Activated naive CD4-positive, alpha-beta T cell treated with anti-CD3 and anti-CD28 coated beads, Interleukin-2, amount 10 ng/mL, durations not matched to agents 7 days and 5 days (primary cell): Measurements from ENCODE around the gene SNTB2.

ENCODE experiments used
- CTCF ChIA-PET: fragments of 350-600 bp; sonication (Branson Sonifier 250); formaldehyde crosslinking; loops from one replicate; lab custom pipeline; 2021; ENCODE audit warnings: antibody characterized with exemption; lab: Charles Lee
- DNase-seq: peaks from one replicate; pipeline ENCODE4 v3.0.0-alpha.2; 2020
- H3K27ac Mint-ChIP-seq: one replicate; pipeline ENCODE4 v1.8.0; 2021; ENCODE audit warnings: mild to moderate bottlenecking, moderate library complexity, mixed read lengths
- H3K27me3 Mint-ChIP-seq: one replicate; pipeline ENCODE4 v1.8.0; 2021; ENCODE audit warnings: mild to moderate bottlenecking, mixed read lengths
- H3K36me3 Mint-ChIP-seq: one replicate; pipeline ENCODE4 v1.8.0; 2021; ENCODE audit warnings: mixed read lengths
- H3K4me1 Mint-ChIP-seq: one replicate; pipeline ENCODE4 v1.8.0; 2021; ENCODE audit warnings: mixed read lengths
- H3K4me3 Mint-ChIP-seq: one replicate; pipeline ENCODE4 v1.8.0; 2021; ENCODE audit warnings: mild to moderate bottlenecking, moderate library complexity, mixed read lengths
- H3K9me3 Mint-ChIP-seq: one replicate; pipeline ENCODE4 v1.8.0; 2021; ENCODE audit warnings: mixed read lengths

The SNTB2 gene

DNA sequence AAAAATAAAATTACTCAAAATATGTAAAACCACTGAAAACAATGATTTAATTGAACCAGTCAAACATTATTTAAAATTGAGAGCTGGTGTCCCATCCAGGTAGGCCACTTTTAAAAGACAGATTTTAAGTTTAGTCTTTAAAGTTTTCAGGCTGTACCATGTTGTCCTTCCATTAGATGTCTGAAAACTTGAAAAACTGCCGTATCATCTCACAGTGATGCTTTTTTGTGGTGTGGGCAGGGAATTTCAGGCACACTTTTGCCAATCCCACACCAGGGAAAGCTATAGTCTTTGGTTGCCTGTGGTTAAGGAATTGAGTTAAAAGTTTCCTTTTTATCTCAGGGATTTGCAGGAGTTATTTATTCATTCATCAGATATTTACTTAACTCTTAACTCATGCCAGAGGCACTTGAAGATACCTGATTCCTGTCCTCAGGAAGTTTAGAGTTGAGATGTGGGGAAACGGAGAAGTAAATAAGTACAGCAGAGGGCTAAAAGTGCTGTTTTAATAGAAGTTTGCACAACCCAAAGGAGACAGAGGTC, 3.2 kb downstream of the SNTB2 start:
- CTCF ChIA-PET, result interaction anchor here (0.8 to 1.5 kb wide), 2 partner anchors 95 to 356 kb away, joined by 3 read pairs; no protein-coding TSS in a partner anchor
- no peak for DNase-seq
- peaks cover 41% of the 10 kb centered on the region for H3K4me1 Mint-ChIP-seq
- no peak overlapping the region for H3K27ac Mint-ChIP-seq
- peaks cover 4% of the 10 kb centered on the region for H3K27me3 Mint-ChIP-seq
- no peaks in the 10 kb centered on the region for H3K9me3 Mint-ChIP-seq
- H3K36me3 Mint-ChIP-seq, result peaks cover 4% of the 10 kb centered on the region
- H3K4me3 Mint-ChIP-seq, result no peak overlapping the region

DNA sequence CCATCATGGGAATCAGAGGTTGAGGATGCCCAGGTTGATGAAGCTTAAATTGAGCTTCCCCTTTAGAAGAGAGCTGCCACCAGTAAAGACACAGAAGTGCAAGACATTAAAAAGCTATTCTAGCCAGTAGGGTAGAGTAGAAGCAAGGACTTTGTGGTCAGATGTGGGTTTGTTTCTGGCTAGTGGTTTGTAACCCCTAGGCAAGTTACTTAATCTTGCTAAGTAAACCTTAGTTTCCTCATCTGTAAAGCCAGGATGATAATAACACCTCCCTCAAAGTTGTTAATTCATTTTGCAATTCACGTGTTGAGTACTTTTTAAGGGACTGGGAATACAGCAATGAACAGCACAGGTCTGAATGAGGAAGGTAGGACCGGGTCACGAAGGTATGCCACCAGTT, 3.6 kb downstream of the SNTB2 start:
- CTCF ChIA-PET, result interaction anchor here (0.8 to 1.5 kb wide), 3 partner anchors 40 to 355 kb away, joined by 3 read pairs; no protein-coding TSS in a partner anchor
- peaks cover 4% of the 10 kb centered on the region for H3K36me3 Mint-ChIP-seq
- H3K9me3 Mint-ChIP-seq, result no peaks in the 10 kb centered on the region
- peaks cover 41% of the 10 kb centered on the region for H3K4me1 Mint-ChIP-seq
- H3K4me3 Mint-ChIP-seq, result no peak overlapping the region
- H3K27me3 Mint-ChIP-seq, result peaks cover 4% of the 10 kb centered on the region
- no peak overlapping the region for H3K27ac Mint-ChIP-seq
- no peak for DNase-seq

DNA sequence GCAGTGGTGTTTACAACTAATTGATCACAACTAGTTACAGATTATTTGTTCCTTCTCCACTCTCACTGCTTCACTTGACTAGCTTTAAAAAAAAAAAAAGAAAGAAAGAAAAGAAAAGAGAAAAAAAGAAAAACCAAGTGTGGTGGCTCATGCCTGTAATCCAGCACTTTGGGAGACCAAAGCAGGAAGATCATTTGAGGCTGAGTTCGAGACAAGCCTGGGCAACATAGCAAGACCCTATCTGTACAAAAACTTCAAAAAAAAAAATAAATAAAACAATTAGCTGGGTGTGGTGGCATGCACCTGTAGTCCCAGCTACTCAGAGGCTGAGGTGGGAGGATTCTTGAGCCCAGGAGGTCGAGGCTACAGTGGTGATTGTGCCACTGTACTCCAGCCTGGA, 4.2 kb downstream of the SNTB2 start:
- Mint-ChIP-seq H3K36me3 (peaks cover 4% of the 10 kb centered on the region), H3K4me3 (no peak overlapping the region), H3K27ac (no peak overlapping the region), H3K4me1 (peaks cover 37% of the 10 kb centered on the region), H3K9me3 (no peaks in the 10 kb centered on the region), H3K27me3 (peaks cover 4% of the 10 kb centered on the region)
- CTCF ChIA-PET, result interaction anchor here (1.1 to 1.5 kb wide), 2 partner anchors 41 to 94 kb away, joined by 3 read pairs; no protein-coding TSS in a partner anchor
- no peak for DNase-seq

DNA sequence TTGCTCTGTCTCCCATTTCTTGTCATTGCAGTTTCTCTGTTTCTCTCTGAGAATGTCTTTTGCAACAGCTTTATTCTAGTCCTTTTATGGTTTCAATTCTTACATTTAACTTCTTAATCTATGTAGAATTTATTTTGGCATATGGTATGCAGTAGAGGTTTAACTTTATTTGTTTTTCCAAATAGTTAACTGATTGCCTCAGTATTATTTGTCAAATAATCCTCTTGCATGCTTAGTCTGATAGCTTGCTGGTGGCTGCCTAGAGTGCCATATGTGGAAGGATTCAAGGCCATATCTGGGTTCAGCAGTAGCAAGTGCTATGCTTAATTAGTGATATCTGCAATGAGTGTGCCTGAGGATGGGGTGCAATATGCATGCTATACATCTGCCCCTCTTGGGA, 6.9 kb downstream of the SNTB2 start:
- Mint-ChIP-seq H3K27me3 (no peaks in the 10 kb centered on the region), H3K9me3 (no peaks in the 10 kb centered on the region), H3K4me3 (no peak overlapping the region), H3K27ac (no peak overlapping the region), H3K4me1 (peaks cover 21% of the 10 kb centered on the region), H3K36me3 (peaks cover 5% of the 10 kb centered on the region)
- CTCF ChIA-PET, result no interaction called here
- no peak for DNase-seq

DNA sequence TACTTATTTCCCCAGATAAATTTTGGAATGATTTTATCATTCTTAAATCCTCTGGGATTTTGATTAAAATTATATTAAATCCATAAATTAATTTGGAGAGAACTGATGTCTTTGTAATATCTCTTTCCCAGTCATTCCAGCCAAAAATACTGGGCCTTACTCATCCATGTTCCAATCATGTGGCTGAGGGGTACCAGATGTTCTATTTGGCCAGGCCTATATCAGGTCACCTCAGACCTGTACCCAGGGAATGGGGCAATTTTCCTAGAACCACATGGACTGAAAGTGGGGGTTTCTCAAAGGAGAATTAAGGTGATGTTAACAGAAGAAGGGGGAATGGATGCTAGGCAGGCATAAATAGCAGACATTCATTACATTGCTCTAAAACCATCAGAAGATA, 7.5 kb downstream of the SNTB2 start:
- H3K9me3 Mint-ChIP-seq, result no peaks in the 10 kb centered on the region
- H3K27me3 Mint-ChIP-seq, result no peaks in the 10 kb centered on the region
- peaks cover 5% of the 10 kb centered on the region for H3K36me3 Mint-ChIP-seq
- no peak for DNase-seq
- H3K4me1 Mint-ChIP-seq, result peaks cover 16% of the 10 kb centered on the region
- no peak overlapping the region for H3K27ac Mint-ChIP-seq
- H3K4me3 Mint-ChIP-seq, result no peak overlapping the region
- CTCF ChIA-PET, result no interaction called here

DNA sequence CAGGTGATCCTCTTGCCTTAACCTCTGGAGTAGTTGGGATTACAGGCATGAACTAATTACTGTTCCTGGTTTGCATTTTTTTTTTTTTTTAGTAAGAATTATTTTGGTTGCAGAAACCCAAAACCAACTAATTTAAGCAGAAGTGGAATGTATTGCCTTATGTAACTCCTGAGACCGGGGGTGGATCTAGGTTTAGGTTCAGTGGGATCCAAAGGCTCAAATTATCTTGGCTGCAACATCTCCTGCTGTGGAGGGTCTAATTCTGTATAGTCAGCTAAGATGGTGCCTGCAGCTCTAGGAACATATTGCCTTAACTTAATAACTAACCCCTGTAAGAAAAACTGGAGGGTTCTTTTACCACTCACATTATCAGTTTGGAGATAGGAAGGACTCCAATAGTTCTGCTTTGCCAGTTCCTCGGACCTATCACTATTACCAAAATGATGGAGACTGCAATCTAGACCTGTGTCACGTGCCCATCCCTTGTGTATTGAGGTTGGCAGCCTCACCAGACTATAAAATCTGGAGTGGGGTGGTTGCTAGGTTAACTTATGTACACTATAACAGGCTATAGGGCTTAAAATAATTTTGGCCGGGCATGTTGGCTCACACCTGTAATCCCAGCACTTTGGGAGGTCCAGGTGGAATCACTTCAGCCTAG, 8.5 kb downstream of the SNTB2 start:
- Mint-ChIP-seq H3K36me3 (peaks cover 5% of the 10 kb centered on the region), H3K4me1 (peaks cover 6% of the 10 kb centered on the region), H3K4me3 (no peak overlapping the region), H3K9me3 (no peaks in the 10 kb centered on the region), H3K27ac (no peak overlapping the region), H3K27me3 (no peaks in the 10 kb centered on the region)
- DNase-seq, result no peak
- CTCF ChIA-PET, result no interaction called here

DNA sequence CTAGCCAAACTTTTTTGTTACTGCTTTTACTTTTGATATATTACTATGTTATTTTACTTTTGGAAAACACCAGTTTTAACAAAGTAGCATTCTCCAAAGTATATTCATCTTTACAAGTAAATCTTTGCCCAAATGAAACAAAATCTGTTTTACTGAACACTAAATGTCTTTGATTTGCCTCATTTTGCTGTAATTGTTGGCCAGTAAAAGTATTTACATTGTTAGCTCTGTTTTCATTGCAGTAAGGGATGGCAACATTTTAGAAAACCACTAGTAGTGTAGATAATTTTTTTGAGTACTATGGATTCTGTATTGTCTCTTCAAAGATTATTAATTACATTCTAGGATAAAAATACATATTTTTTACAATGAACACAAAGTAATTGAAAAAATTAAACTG, 10.6 kb downstream of the SNTB2 start:
- H3K27ac Mint-ChIP-seq, result no peak overlapping the region
- H3K36me3 Mint-ChIP-seq, result peaks cover 1% of the 10 kb centered on the region
- DNase-seq, result no peak
- CTCF ChIA-PET, result no interaction called here
- no peaks in the 10 kb centered on the region for H3K9me3 Mint-ChIP-seq
- H3K4me1 Mint-ChIP-seq, result no peaks in the 10 kb centered on the region
- no peaks in the 10 kb centered on the region for H3K27me3 Mint-ChIP-seq
- H3K4me3 Mint-ChIP-seq, result no peak overlapping the region

DNA sequence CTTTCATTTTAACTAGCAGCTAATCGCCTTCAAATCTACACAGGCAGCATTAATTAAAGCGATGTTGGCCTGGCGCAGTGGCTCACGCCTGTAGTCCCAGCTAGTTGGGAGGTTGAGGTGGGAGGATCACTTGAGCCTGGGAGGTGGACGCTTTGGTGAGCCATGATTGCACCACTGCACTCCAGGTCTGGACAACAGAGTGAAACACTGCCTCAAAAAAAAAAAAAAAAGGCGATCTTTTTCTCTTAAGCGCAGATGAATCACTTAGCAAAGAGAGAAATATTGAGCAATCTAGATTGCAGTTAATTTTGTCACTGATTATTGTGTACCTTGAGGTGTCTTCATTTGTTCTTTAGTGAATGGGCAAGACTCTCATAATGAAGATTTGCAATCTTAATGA, 12.4 kb downstream of the SNTB2 start:
- H3K27me3 Mint-ChIP-seq, result no peaks in the 10 kb centered on the region
- peaks cover 1% of the 10 kb centered on the region for H3K36me3 Mint-ChIP-seq
- CTCF ChIA-PET, result no interaction called here
- H3K4me3 Mint-ChIP-seq, result no peak overlapping the region
- DNase-seq, result no peak
- peaks cover 3% of the 10 kb centered on the region for H3K4me1 Mint-ChIP-seq
- no peaks in the 10 kb centered on the region for H3K9me3 Mint-ChIP-seq
- no peak overlapping the region for H3K27ac Mint-ChIP-seq

DNA sequence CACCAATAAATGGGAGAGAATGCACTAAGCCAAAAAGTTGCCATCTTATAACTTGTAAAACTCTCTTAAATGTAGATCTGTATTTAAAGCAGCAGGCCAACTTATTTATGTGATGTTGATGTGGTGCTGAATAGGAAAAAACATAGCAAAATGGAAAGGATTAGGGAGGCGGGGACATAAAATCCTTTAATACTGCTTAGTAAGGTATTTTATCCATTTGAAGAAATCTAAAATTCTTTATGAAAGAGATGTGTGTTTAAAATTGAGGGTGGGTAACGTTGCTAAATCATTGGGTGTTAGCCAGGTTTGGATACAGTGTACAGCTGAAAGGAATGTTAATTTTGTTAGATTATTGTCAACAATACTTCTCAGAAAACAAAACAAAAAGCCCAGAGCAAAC, 14.3 kb downstream of the SNTB2 start:
- H3K36me3 Mint-ChIP-seq, result peaks cover 1% of the 10 kb centered on the region
- peaks cover 12% of the 10 kb centered on the region for H3K4me1 Mint-ChIP-seq
- CTCF ChIA-PET, result no interaction called here
- no peaks in the 10 kb centered on the region for H3K27me3 Mint-ChIP-seq
- H3K9me3 Mint-ChIP-seq, result no peaks in the 10 kb centered on the region
- DNase-seq, result no peak
- no peak overlapping the region for H3K4me3 Mint-ChIP-seq
- no peak overlapping the region for H3K27ac Mint-ChIP-seq

DNA sequence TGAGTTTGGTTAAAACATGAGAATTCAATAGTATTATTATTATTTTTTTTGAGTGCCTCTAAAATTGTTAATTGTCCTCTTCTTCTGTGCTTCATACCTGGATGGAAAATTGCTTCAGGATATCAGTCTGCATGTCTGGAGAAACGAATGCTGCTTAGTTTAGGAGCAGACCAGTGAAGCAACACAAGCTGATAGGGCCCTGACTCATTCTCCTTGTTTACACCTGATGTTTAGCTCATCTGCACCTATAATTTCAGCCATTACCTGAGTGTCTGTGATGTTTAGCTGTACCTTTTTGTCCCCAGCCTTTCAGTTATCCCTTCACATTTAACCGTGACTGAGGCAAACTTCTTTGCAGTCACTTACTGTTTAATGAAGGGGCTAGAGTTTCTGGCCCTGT, 14.8 kb downstream of the SNTB2 start:
- Mint-ChIP-seq H3K4me3 (no peak overlapping the region), H3K27me3 (no peaks in the 10 kb centered on the region), H3K27ac (no peak overlapping the region), H3K36me3 (peaks cover 1% of the 10 kb centered on the region), H3K4me1 (peaks cover 12% of the 10 kb centered on the region), H3K9me3 (no peaks in the 10 kb centered on the region)
- no peak for DNase-seq
- CTCF ChIA-PET, result no interaction called here

DNA sequence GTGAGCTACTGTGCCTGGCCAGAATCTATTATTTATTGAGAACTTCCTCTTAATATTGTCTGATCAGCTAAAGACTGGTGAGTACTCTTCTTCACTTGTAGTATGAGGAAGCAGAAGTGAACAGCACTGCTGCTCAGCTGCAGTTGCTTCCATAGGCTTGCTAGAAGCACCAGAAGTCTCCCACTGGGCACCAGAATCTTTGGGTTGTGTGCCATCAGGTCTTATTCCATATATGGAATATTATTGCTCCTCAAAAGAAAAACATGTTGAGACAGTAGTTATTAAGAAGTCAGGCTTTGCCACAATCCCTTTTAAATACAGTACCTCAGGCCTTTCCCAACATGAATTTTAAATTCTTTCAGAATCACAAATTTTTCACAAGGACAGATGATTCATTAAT, 17.2 kb downstream of the SNTB2 start:
- H3K27ac Mint-ChIP-seq, result peak overlapping the region; percentile 62
- CTCF ChIA-PET, result interaction anchor here (0.6 kb wide), 1 partner anchor 123 kb away, joined by 4 read pairs; no protein-coding TSS in a partner anchor
- DNase-seq, result no peak
- H3K4me3 Mint-ChIP-seq, result no peak overlapping the region
- no peaks in the 10 kb centered on the region for H3K9me3 Mint-ChIP-seq
- no peaks in the 10 kb centered on the region for H3K36me3 Mint-ChIP-seq
- H3K4me1 Mint-ChIP-seq, result peaks cover 12% of the 10 kb centered on the region
- no peaks in the 10 kb centered on the region for H3K27me3 Mint-ChIP-seq

DNA sequence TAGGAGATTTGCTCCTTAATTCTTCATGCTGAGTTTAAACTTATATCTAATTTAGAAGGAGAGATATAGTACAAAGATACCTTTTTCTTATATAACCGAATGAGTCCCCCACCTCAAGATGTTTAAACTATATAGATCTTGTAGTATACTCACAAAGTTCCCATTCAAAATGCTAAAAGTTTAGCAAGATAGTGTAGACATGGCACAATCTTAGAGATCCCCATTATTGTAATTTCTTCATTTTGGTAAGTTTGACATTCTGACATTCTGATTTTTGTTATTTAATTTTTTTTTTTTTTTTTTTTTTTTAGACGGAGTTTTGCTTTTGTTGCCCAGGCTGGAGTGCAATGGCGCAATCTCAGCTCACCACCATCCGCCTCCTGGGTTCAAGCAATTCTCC, 22.8 kb downstream of the SNTB2 start:
- no peaks in the 10 kb centered on the region for H3K36me3 Mint-ChIP-seq
- no peaks in the 10 kb centered on the region for H3K9me3 Mint-ChIP-seq
- H3K27me3 Mint-ChIP-seq, result no peaks in the 10 kb centered on the region
- DNase-seq, result no peak
- CTCF ChIA-PET, result no interaction called here
- H3K4me3 Mint-ChIP-seq, result no peak overlapping the region
- H3K27ac Mint-ChIP-seq, result no peak overlapping the region
- H3K4me1 Mint-ChIP-seq, result peaks cover 5% of the 10 kb centered on the region

DNA sequence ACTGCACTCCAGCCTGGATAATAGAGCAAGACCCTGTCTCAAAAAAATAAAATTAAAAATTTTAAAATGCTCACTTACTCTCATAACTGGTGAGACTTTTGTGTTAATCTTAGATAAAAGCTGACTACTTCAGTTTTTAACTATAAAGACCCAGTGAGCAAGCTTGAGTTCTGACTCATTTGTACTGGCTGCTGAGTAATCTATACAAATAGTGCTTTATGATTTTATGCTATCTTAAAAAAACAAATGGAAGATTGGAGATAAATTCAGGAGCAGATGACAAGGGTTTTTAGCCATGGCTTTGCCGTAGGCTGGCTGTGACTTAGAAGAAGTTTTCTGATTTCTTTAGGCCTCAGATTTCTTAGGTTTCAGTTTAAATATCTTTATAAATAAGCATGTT, 30.5 kb downstream of the SNTB2 start:
- no peak overlapping the region for H3K27ac Mint-ChIP-seq
- DNase-seq, result no peak
- H3K27me3 Mint-ChIP-seq, result no peaks in the 10 kb centered on the region
- H3K4me1 Mint-ChIP-seq, result no peaks in the 10 kb centered on the region
- H3K4me3 Mint-ChIP-seq, result no peak overlapping the region
- H3K9me3 Mint-ChIP-seq, result no peaks in the 10 kb centered on the region
- H3K36me3 Mint-ChIP-seq, result no peaks in the 10 kb centered on the region
- CTCF ChIA-PET, result interaction anchor here (1.1 kb wide), 1 partner anchor 95 kb away, joined by 3 read pairs; no protein-coding TSS in a partner anchor

DNA sequence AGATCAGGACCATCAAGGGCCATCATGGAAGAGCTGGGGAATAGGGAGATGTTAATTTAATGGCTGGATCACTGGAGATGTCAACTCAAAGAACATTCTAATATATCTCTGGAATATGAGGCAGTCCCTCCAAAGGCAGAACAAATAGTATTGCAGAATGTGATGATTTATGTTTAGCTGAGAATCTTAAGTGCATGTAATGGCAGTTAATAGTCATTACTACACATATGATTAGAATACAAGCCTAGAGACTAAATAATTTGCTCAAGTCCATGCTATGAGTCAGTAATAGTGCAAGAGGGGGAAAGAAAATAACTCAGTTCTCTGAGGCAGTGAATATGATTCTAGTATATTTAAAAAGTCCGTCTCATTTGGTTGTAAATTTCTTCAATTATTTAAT, 32.3 kb downstream of the SNTB2 start:
- Mint-ChIP-seq H3K9me3 (no peaks in the 10 kb centered on the region), H3K4me3 (no peak overlapping the region), H3K27me3 (no peaks in the 10 kb centered on the region), H3K36me3 (no peaks in the 10 kb centered on the region), H3K4me1 (no peaks in the 10 kb centered on the region), H3K27ac (no peak overlapping the region)
- CTCF ChIA-PET, result no interaction called here
- no peak for DNase-seq

DNA sequence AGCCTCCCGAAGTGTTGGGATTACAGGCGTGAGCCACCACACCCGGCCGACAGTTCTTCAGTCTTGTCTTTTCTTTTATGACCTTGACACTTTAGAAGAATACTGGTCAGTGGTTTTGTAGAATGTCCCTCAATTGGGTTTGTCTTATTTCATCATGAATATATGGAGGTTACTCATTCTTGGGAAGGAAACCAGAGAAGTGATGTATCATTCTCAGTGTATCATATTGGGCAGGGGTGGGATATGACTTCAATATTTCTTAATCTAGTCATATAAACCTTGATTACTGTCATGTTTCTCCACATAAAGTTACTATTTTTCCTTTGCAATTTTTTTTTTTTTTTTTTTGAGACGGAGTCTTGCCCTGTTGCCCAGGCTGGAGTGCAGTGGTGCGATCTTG, 36.9 kb downstream of the SNTB2 start:
- no peak overlapping the region for H3K4me3 Mint-ChIP-seq
- H3K27ac Mint-ChIP-seq, result no peak overlapping the region
- CTCF ChIA-PET, result no interaction called here
- no peak for DNase-seq
- H3K4me1 Mint-ChIP-seq, result no peaks in the 10 kb centered on the region
- H3K36me3 Mint-ChIP-seq, result no peaks in the 10 kb centered on the region
- H3K9me3 Mint-ChIP-seq, result no peaks in the 10 kb centered on the region
- no peaks in the 10 kb centered on the region for H3K27me3 Mint-ChIP-seq
